NCI-H2107 treated with DMSO at 0.1 percent for 48 hours (cell line): ENCODE results near the gene LYST.

Experiments
- DNase-seq: peaks from one replicate; lab custom pipeline; 2025; ENCODE audit not compliant: unreplicated experiment; lab: John Stamatoyannopoulos, UW

LYST gene

GRCh38 chr1:235888119-235888643 is 21.5 kb upstream of the LYST start:
- DNase-seq = no peak

DNA sequence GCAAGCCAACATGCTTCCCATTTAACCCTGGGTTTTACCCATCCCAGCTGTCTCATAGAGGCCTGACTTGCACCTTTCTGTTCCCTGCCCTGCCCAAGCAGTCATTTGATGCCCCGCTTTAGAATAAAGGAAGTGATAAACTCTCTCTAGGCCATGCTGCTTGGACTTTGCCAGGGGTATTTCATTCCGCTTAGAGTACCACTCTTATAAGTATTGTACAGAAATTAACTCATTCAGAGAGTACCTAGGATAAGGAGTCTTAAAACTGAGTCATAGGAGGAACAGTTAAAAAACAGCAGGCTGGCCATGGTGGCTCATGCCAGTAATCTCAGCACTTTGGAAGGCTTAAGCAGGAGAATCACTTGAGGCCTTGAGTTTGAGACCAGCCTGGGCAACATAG is 21.0 kb upstream of the LYST start:
- DNase-seq = no peak

DNA sequence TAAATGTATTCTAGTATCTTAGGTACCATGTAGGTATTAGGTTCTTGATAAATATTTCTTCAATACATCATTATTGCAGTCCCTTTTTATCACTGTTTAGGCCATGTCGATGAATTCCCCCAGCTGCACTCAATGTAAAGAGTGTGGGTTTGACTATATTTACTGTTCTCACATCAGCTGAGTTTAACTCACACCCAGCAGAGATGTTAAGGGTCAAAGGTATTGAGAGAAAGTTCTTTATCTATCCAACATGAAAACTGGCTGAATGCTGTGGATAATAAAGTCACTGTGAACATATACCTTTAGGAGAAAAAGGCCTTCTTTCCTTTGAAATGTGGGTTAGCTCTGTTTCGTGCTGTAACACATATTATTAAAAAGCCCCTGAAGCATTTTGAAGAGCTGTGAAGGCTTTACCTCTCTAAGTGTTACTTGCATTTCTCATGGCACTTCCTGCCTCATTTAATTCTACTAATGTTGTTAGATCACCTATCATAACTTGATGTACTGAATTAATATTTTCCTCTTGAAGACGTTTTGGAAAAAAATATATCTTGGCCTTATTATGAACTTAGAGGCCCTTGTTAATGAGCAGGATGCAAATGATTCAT is 19.1 kb upstream of the LYST start:
- no peak for DNase-seq

- peak; percentile 66 for DNase-seq
These were observed 16.7 kb upstream of the LYST start for GRCh38 chr1:235883261-235883927.

- no peak for DNase-seq
These were observed 16.1 kb upstream of the LYST start for GRCh38 chr1:235882816-235883215.

GRCh38 chr1:235881930-235882700 is 15.4 kb upstream of the LYST start:
- no peak for DNase-seq

DNA sequence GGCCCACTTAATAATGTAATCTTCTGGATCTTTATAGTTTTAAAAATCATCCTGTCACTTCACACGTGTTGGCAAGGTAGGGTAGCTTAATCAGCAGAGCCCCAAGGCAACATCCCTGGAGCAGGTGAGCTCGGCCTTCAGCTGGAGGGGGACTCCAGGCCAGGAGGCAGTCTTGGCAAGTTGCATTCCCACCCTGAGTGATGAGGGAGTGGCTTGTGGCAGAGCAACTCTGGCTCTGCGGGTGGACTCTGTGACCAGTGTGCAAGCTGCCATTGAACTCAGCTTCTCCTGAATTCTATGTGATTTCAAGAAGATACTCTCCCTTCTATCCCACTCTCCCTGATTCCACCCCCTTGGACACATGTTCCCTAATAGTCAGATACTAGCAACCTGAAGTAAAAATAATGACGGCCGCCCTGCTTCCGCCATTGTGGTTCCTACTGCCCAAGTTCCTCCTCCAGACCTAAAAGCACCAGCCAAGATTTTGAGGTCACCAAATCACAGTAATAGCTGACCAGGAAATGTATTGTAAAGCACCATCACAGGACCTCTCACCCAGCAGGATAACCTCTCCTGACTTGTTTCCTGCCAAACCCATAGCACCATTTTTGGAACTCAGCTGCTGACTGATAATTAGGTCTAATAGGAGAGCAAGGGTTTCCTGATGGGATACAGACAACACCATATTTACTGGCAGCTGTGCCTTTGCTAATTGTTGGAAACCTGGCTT is 11.5 kb upstream of the LYST start:
- DNase-seq = no peak

- no peak for DNase-seq
These were observed 9.7 kb upstream of the LYST start for GRCh38 chr1:235876402-235876841.

DNA sequence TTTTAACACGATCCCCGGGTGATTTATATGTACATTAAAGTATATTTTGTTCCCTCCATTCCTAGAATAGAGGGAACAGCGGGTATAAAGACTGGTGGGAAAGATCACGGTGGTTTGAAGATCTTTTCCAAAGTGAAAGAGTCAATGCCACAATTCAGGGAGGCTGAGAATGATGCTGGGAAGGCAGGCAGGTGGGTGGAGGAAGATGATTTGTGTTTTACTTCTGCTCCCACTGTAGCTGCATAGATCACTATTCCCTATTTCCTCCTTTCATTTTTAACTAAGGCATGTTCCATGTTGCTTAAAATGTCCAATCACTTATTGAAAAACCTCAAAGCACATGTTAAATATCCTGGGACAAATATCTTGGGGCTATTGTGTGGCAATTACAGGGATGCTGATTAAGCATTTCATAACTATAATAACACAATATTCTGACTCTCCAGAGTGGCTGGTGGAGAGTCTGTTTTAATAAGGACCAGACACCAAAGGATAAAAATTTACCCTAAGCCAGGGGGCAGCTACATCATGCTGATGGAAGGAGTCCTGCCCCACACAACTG is 8.4 kb upstream of the LYST start:
- no peak for DNase-seq

- DNase-seq = no peak
These were observed 7.6 kb upstream of the LYST start for GRCh38 chr1:235874261-235874660.

GRCh38 chr1:235873571-235873970 is 6.9 kb upstream of the LYST start:
- DNase-seq = no peak

DNA sequence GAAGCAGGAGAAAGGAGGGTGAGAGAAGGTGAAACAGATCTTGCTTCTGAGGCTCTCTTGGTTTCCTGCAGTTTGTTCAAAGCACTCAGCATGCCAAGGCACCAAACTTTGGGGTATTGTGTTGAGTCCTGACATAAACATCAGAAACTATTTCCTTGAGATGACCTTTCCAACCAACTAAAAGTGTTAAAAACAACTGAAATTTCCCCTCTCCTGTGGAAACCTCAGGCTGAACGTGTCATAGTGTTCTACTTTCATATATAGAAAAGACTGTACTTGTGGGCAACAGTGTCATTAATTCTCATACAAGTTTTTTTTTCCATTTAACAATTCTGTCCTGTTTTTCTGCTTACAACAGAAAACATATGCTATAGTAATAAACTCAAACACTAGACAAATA is 6.3 kb upstream of the LYST start:
- DNase-seq = no peak

GRCh38 chr1:235872270-235872669 is 5.6 kb upstream of the LYST start:
- no peak for DNase-seq

DNA sequence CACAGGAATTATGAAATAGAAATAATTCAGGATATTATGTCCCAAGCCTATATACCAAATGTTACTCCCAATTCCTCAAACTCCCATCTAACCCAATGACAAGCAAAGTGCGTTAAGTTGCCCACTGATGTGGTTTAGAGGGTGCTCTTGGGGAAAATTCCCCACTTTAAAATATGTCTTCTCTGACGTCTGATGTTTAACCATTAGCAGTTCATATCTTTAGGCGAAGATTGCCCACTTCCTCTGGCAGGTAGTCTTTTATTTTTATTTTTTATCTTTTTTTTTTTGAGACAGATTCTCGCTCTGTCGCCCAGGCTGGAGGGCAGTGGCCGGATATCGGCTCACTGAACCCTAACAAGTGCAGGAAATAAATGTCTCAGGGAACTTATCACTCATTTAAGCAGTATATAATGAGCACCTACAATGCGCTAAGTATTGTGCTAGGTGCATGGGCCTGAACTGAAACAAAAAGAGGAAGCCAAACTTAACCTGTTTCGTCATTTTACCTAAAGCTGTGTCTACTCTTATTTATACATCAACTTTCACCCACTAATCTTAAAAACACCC is 1.3 kb upstream of the LYST start:
- DNase-seq = no peak

- DNase-seq = peak; percentile 94
These were observed 473 bp upstream of the LYST start for GRCh38 chr1:235866913-235867845.

GRCh38 chr1:235865565-235866204 is 1.0 kb downstream of the LYST start:
- no peak for DNase-seq

DNA sequence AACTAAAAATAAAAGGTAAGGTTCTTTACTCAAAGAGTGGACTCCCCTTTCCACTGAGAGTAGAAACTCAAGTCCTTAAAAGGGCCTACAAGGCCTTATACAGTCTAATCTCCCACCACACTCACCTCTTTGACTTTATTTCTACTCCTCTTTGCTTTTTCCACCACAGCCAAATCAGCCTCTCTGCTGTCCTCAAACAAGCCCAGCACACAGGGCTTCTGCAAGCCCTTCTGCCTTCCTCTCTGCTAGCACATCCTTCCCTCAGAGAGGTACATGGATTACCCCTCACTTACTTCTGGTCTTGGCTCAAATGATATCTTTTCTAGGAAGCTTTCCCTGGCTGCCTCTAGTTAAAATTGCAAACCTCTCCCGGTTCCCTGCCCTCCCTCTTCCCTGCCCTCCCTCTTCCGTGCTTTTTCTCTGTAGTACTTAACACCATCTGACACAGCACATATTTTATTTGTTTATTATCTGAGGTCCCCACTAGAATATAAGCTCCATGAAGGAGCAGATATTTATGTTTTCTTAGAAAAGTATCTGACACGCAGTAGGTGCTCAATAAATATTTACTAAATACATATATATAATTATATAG is 1.7 kb downstream of the LYST start:
- DNase-seq = peak; percentile 38

GRCh38 chr1:235864469-235864868 is 2.2 kb downstream of the LYST start:
- no peak for DNase-seq

- DNase-seq = no peak
These were observed 3.0 kb downstream of the LYST start for GRCh38 chr1:235863699-235864093.
